Measurements from ENCODE around the gene SRXN1.
A peak's percentile ranks its signal among the peaks of the same experiment; 100 is the strongest.
"Not testable (repeated sequence)": the region's sequence is repeated elsewhere in the genome, so short reads cannot be mapped to it uniquely, and the experiment has no call there.

Gene SRXN1

DNA sequence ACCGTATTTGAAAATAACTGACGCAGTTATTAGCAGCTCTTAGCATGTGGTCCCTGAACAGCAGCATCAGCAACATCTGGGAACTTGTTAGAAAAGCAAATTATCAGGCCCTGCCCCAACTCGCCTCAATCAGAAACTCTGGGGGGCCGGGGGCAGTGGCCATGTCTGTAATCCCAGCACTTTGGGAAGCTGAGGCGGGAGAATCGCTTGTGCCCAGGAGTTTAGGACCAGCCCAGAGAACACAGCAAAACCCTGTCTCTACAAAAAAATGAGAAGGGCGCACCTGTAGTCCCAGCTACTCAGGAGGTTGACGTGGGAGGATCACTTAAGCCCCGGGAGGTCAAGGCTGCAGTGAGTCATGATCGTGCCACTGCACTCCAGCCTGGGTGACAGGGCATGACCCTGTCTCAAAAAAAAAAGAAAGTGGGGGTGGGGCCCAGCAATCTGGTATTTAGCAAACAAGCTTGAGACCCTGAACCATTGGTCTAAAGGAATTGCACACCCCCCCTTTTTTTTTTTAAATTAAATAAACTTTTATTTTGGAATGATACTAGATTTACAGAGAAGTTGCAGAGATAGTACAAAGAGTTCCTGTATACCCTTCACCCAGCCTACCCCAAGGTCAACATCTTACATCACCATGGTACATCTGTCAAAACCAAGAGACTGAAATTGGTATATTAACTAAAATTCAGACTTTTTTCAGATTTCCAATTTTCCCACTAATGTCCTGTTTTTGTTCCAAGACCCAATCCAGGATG is 6.7 kb downstream of the SRXN1 start:
- Mint-ChIP-seq H3K9me3 (no peaks in the 10 kb centered on the region), H3K27me3 (ENCODE audit: low read depth) (peaks cover 6% of the 10 kb centered on the region), H3K36me3 (ENCODE audit: low read depth) (peaks cover 32% of the 10 kb centered on the region), H3K4me1 (peaks cover 12% of the 10 kb centered on the region), H3K27ac (no peak overlapping the region), H3K4me3 (no peak overlapping the region)
- TF ChIP-seq, protein P1, sequence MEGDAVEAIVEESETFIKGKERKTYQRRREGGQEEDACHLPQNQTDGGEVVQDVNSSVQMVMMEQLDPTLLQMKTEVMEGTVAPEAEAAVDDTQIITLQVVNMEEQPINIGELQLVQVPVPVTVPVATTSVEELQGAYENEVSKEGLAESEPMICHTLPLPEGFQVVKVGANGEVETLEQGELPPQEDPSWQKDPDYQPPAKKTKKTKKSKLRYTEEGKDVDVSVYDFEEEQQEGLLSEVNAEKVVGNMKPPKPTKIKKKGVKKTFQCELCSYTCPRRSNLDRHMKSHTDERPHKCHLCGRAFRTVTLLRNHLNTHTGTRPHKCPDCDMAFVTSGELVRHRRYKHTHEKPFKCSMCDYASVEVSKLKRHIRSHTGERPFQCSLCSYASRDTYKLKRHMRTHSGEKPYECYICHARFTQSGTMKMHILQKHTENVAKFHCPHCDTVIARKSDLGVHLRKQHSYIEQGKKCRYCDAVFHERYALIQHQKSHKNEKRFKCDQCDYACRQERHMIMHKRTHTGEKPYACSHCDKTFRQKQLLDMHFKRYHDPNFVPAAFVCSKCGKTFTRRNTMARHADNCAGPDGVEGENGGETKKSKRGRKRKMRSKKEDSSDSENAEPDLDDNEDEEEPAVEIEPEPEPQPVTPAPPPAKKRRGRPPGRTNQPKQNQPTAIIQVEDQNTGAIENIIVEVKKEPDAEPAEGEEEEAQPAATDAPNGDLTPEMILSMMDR (IDR thresholded peaks at IDR 0.05; ENCODE audit: unreplicated experiment in 3 of 3) = no peak

DNA sequence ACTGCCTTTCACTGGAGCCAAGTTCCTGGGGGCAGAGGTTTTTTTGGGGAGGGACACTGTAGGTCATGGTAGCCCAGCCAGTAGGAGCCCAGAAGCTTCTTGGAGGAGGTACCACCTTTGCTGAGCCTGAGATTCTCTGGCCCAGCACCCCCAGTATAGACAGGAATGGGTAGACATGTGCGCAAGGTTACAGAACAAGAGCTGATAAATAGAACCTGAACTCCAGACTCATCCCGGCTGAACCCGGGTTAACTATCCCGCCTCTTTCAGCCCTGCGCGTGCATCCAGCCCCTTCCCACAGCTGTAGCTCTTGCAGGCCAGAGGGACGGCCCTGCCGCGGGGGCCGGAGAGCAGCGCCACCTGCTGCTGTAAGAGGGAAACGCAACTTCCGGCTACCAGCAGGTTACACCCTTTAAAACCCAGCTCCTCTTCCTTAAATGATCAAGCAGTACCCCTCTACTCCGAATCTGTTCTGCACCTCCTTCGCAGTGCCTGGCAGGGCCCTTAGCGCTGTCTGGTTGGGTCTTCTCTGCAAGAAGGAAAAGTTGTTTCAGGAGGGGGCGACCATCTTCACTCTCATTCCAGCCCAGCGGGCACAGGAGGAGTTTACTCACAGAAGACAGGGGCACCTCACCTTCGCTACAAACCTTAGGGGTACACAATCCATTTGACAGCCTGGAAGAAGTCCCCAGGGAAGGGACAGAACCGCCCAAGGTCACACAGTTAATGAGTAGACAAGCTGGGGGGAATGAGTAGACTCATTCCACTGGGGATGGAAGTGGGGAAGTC is 7.5 kb downstream of the SRXN1 start:
- Mint-ChIP-seq H3K4me3 (no peak overlapping the region), H3K36me3 (ENCODE audit: low read depth) (peaks cover 28% of the 10 kb centered on the region), H3K9me3 (no peaks in the 10 kb centered on the region), H3K4me1 (peaks cover 10% of the 10 kb centered on the region), H3K27ac (peak overlapping the region in 1 of 3 experiments; percentile 28), H3K27me3 (ENCODE audit: low read depth) (peaks cover 6% of the 10 kb centered on the region)
- TF ChIP-seq, protein P1 (IDR thresholded peaks at IDR 0.05; ENCODE audit: unreplicated experiment in 3 of 3) = peak; percentile 95 to 96 (median 95)

DNA sequence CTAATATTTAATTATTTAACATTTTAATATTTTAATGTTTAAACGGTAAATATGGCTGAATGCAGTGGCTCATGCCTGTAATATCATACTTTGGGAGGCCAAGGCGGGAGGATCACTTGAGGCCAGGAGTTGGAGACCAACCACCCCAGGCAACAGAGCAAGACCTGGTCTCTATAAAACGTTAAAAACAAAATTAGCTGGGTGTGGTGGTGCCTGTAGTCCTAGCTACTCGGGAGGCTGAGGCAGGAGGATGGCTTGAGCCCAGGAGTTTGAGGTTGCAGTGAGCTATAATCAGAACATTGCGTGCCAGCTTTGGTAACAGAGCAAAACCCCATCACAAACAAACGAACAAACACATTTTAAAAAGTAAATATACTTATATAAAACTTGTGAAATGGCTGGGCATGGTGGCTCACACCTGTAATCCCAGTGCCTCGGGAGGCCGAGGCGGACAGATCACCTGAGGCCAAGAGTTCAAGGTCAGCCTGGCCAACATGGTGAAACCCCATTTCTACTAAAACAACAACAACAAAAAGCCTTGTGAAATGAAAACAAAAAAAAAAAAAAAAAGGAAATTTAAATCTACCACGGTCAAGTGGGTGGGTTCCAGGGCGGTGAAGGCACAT is 8.2 kb downstream of the SRXN1 start:
- no peak overlapping the region for H3K4me3 Mint-ChIP-seq
- no peak overlapping the region for H3K27ac Mint-ChIP-seq
- H3K27me3 Mint-ChIP-seq (ENCODE audit: low read depth) = peaks cover under 1% of the 10 kb centered on the region
- H3K4me1 Mint-ChIP-seq = peaks cover 10% of the 10 kb centered on the region
- no peaks in the 10 kb centered on the region for H3K9me3 Mint-ChIP-seq
- TF ChIP-seq, protein P1 (IDR thresholded peaks at IDR 0.05; ENCODE audit: unreplicated experiment in 3 of 3) = no peak
- H3K36me3 Mint-ChIP-seq (ENCODE audit: low read depth) = peaks cover 25% of the 10 kb centered on the region

DNA sequence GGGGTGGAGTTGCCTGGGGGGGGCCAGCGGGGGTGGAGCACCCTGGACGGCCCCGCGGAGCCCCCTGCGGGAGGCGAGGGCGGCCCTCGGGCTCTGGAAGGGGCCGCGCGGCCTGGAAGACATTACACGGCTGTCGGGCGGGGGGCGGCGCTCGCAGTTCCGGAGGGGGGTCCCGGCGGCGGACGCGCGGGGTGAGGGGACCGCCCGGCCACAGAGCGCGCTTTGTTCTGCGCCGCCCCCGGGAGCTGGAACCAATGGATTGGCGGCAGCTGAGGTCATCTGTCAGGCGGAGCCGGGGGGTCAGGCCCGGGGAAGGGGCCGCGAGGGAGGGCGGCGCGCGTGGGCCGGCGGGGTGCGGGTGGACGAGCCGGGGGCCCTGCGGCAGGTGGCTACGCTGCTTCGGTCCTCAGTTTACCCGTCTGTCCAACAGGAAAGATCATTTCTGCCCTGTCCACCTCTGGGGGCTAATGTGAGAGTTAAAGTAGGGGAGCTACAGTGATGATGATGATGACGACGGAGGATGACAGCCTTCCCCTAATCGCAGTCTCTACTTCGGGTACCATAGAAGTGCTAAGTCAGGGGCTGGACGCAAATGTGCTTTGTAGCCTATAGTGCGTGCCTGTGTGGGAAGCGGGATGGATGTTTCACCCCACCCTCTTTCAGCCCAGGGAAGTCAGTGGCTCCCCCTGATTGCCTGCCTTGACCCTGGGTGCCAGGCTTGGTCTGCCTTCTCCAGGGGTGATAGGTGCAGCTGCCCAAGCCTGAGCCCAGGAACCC is 10.4 kb downstream of the SRXN1 start:
- Mint-ChIP-seq H3K9me3 (no peaks in the 10 kb centered on the region), H3K36me3 (ENCODE audit: low read depth) (peaks cover 5% of the 10 kb centered on the region), H3K27me3 (ENCODE audit: low read depth) (peaks cover 3% of the 10 kb centered on the region), H3K27ac (peak overlapping the region; percentile 50 to 85 (median 79)), H3K4me1 (peaks cover 10% of the 10 kb centered on the region), H3K4me3 (peak overlapping the region; percentile 45 to 80 (median 78))
- TF ChIP-seq, protein P1 (IDR thresholded peaks at IDR 0.05; ENCODE audit: unreplicated experiment in 3 of 3) = no peak

DNA sequence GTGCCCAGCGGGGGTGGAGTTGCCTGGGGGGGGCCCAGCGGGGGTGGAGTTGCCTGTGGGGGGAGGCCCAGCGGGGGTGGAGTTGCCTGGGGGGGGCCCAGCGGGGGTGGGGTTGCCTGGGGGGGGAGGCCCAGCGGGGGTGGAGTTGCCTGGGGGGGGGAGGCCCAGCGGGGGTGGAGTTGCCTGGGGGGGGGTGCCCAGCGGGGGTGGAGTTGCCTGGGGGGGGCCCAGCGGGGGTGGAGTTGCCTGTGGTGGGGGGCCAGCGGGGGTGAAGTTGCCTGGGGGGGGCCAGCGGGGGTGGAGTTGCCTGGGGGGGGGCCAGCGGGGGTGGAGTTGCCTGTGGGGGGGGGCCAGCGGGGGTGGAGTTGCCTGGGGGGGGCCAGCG is 11.0 kb downstream of the SRXN1 start:
- H3K36me3 Mint-ChIP-seq (ENCODE audit: low read depth); H3K9me3 Mint-ChIP-seq; H3K27ac Mint-ChIP-seq; H3K4me3 Mint-ChIP-seq; H3K27me3 Mint-ChIP-seq (ENCODE audit: low read depth); H3K4me1 Mint-ChIP-seq: not testable (repeated sequence)

DNA sequence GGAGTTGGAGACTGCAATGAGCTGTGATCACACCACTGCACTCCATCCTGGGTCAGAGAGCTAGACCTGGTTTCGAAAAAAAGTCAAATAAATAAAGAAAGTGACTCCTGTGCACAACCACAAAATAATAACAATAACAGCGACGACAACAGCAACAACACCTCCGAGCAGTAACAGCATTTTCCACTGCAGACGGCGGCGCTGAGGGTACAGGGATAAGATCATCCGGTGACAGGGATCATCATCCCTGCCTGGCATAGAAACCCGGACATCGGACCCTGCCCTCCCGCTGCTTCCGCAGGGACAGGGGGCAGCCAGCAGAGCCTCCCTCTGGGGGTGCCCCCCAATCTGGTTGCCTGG is 11.5 kb downstream of the SRXN1 start:
- H3K27me3 Mint-ChIP-seq (ENCODE audit: low read depth) = peaks cover 3% of the 10 kb centered on the region
- H3K27ac Mint-ChIP-seq = peak overlapping the region; percentile 68 to 90 (median 88)
- TF ChIP-seq, protein P1 (IDR thresholded peaks at IDR 0.05; ENCODE audit: unreplicated experiment in 3 of 3) = no peak
- no peaks in the 10 kb centered on the region for H3K9me3 Mint-ChIP-seq
- peaks cover 10% of the 10 kb centered on the region for H3K4me1 Mint-ChIP-seq
- peak overlapping the region; percentile 69 to 79 (median 76) for H3K4me3 Mint-ChIP-seq
- no peaks in the 10 kb centered on the region for H3K36me3 Mint-ChIP-seq (ENCODE audit: low read depth)
